ENCODE results near the gene ZNF750.

GRCh38 chr17:82808006-82808405 is 31.8 kb downstream of the ZNF750 start:
- TF ChIP-seq CTCF (IDR thresholded peaks at IDR 0.05; ENCODE audit: low read depth, low read length, poor library complexity, severe bottlenecking) (no peak), EZH2phosphoT487 (IDR thresholded peaks at IDR 0.05; ENCODE audit: borderline replicate concordance, low read length) (no peak)

Measured in DOHH2 (cell line).